Left lung (tissue), 10 donors: Measurements from ENCODE around the gene TIPARP. TPM values are rescaled to one million over a fixed set of nuclear protein-coding genes. Genes with fewer than 3 reads are reported as not detected.

Experiments used
- ATAC-seq: fragments of 200-7000 bp; cut with Tn5 transposase; one replicate; pipeline ENCODE4 v1.9.1; 2020; ENCODE audit warnings: moderate library complexity
- DNase-seq, 4 donors: peaks; one replicate each; pipeline ENCODE4 v3.0.0-alpha.2; 2013 to 2020
- H3K27ac ChIP-seq, 2 donors: fragments of 200-600 bp; sonication (generic) in 1 of 2; one replicate each; pipeline versions ENCODE4 v1.5.0 to v1.8.0; 2020 to 2021
- H3K27me3 ChIP-seq, 2 donors: fragments of 200-600 bp; sonication (generic) in 1 of 2; one replicate each; pipeline versions ENCODE4 v1.5.0 to v1.8.0; 2020 to 2021
- H3K36me3 ChIP-seq, 2 donors: fragments of 200-600 bp; sonication (generic) in 1 of 2; one replicate each; pipeline versions ENCODE4 v1.5.0 to v1.8.0; 2020 to 2021
- H3K4me1 ChIP-seq, 2 donors: fragments of 200-600 bp; one replicate each; pipeline ENCODE4 v1.8.0; 2021
- H3K4me3 ChIP-seq, 2 donors: fragments of 200-600 bp; sonication (generic) in 1 of 2; one replicate each; pipeline versions ENCODE4 v1.5.0 to v1.8.0; 2020 to 2021; ENCODE audit warnings: mild to moderate bottlenecking in 1 of 2
- H3K9me3 ChIP-seq, 2 donors: fragments of 200-600 bp; sonication (generic) in 1 of 2; one replicate each; pipeline versions ENCODE4 v1.5.0 to v1.8.0; 2020 to 2021
- intact Hi-C, 2 donors: fragments of 100-400 bp; cut with DNase I; formaldehyde crosslinking; loops; one replicate each; pipeline versions ENCODE4 v1.11.2 to v1.14.2; 2022
- polyA plus RNA-seq, 6 donors: library from polyadenylated mRNA; unstranded; fragments of 120-200 nt; gene quantifications; one replicate each; pipeline ENCODE4 v1.2.1, GENCODE V29; 2013; ENCODE audit not compliant: insufficient read length in 6 of 6
- total RNA-seq, 2 donors: library from RNA; stranded (reverse); fragmentation: NEBNext Ultra II Directional; extraction: Animal tissue kit (Norgen Biotek cat#: 25700); gene quantifications; one replicate each; pipeline ENCODE4 v1.2.1, GENCODE V29; 2021
- TF ChIP-seq, protein P1 (sequence below), 2 donors: fragments of 200-600 bp; sonication (generic) in 1 of 2; IDR thresholded peaks; one replicate each; pipeline versions ENCODE4 v1.5.0 to v1.8.0; 2021; ENCODE audit warnings: antibody characterized with exemption in 2 of 2
- donor health status: DM: no; HTN: yes; CAD: no.
- donor health status: DM: no; HTN: no; CAD: no.

TIPARP gene
- total and polyA plus RNA-seq, 8 donors = 21.0 to 49.5 (median 28.1) TPM

DNA sequence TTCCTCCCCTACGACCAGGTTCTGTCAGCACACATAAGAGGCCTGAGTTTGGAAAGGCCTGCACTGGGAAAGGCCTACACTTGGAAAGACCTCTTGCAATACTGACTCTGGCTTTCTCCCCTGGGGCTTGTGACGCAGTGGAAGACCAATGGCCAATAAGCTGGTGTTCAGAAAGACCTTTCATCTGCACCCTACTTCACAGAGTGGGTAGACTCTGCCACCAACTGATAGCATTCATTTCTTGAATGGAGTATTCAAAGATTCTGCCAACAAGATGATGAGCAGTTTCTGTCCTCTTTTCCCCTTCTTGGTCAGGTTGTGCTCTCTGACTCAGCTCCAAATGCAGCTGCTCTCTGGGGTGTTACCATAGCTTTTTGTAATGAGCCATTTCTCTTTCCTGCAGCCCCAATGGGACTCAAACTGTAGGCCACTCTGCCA is 48.8 kb downstream of the TIPARP start:
- intact Hi-C loops = no loop called here
- Histone ChIP-seq H3K4me3 (no peak overlapping the region), H3K27ac (no peak overlapping the region), H3K4me1 (no peaks in the 10 kb centered on the region), H3K36me3 (no peaks in the 10 kb centered on the region), H3K9me3 (no peaks in the 10 kb centered on the region), H3K27me3 (no peaks in the 10 kb centered on the region)
- DNase-seq = no peak
- TF ChIP-seq, protein P1, sequence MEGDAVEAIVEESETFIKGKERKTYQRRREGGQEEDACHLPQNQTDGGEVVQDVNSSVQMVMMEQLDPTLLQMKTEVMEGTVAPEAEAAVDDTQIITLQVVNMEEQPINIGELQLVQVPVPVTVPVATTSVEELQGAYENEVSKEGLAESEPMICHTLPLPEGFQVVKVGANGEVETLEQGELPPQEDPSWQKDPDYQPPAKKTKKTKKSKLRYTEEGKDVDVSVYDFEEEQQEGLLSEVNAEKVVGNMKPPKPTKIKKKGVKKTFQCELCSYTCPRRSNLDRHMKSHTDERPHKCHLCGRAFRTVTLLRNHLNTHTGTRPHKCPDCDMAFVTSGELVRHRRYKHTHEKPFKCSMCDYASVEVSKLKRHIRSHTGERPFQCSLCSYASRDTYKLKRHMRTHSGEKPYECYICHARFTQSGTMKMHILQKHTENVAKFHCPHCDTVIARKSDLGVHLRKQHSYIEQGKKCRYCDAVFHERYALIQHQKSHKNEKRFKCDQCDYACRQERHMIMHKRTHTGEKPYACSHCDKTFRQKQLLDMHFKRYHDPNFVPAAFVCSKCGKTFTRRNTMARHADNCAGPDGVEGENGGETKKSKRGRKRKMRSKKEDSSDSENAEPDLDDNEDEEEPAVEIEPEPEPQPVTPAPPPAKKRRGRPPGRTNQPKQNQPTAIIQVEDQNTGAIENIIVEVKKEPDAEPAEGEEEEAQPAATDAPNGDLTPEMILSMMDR (IDR thresholded peaks at IDR 0.05) = no peak
- ATAC-seq = no peak

DNA sequence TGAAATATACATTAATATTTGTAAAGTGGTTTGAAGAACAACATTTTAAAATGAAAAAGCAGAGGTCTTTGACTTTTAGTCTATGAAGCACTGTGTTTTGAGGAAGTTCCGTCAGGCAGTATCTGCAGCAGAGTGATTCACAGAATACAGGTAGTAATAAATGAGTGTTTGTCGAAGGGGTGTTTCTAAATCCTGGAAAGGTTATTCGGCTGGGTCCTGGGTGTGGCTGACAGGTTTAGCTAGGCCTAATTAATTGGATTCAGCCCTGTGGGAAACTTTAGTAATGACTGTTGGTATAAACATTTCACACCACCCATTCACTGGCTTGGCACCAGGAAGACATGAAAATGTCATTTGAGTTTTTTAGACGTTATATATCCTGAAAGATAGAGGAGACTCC is 51.3 kb downstream of the TIPARP start:
- H3K4me3 ChIP-seq = no peak overlapping the region
- H3K4me1 ChIP-seq = no peaks in the 10 kb centered on the region
- TF ChIP-seq, protein P1 (IDR thresholded peaks at IDR 0.05) = no peak
- H3K36me3 ChIP-seq = no peaks in the 10 kb centered on the region
- no peak for DNase-seq
- intact Hi-C loops = no loop called here
- ATAC-seq = no peak
- no peaks in the 10 kb centered on the region for H3K27me3 ChIP-seq
- H3K9me3 ChIP-seq = no peaks in the 10 kb centered on the region
- H3K27ac ChIP-seq = no peak overlapping the region

DNA sequence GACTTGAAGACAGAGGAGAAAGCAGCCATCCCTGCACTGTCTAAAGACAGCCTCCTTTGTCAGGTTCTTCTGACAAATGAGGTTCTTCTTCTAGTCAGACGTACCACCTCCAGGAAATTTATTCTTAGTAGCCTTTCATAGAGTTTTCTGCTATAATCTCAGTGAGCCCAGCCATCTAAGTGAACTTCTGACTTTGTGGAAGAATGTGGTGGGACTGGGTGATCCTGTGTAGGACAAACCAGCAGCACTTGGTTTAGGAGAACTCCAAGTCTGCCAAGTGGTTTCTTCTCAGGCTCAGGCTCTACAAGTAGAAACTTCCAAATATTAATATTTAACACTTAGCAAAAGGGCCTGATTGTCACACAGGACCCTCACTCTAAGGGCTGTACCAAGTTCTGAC is 52.1 kb downstream of the TIPARP start:
- ATAC-seq (no peak), DNase-seq (no peak)
- intact Hi-C loops = no loop called here
- Histone ChIP-seq H3K9me3 (no peaks in the 10 kb centered on the region), H3K4me3 (no peak overlapping the region), H3K4me1 (no peaks in the 10 kb centered on the region), H3K27me3 (no peaks in the 10 kb centered on the region), H3K36me3 (no peaks in the 10 kb centered on the region), H3K27ac (no peak overlapping the region)
- TF ChIP-seq, protein P1 (IDR thresholded peaks at IDR 0.05) = no peak

DNA sequence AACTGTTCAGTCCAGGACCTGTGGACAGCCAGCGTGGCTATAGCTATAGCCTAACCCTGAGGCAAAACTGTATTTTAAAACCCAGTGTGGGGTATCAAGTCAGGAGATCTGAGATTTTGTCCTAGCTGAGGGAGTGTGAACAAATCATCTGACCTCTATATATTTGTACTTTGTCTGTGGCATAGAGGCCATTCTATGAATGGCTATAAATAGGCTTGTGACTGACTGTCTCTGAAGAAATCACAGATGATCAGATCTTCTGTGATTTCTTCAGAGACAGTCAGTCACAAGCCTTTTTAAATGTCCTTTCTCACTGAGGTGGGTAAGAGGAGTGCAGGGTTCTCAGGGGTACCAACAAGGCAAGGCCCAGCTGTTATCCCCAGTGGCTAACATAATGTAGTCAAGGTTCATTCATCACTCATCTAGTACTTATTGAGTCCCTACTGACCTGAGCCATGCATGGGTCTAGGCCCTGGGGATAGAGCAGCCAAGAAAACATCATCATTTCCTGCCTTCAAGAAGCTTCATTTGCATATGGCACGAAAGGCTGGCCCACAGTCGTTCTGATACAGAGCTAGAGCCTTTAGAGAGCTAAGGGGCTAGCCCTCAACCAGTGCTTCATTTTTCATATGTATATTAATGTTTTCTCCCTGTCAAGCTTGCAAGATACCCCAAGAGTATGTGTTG is 53.3 kb downstream of the TIPARP start:
- intact Hi-C loops = no loop called here
- DNase-seq (no peak), ATAC-seq (no peak)
- Histone ChIP-seq H3K27ac (no peak overlapping the region), H3K4me1 (no peaks in the 10 kb centered on the region), H3K9me3 (no peaks in the 10 kb centered on the region), H3K4me3 (no peak overlapping the region), H3K27me3 (no peaks in the 10 kb centered on the region), H3K36me3 (no peaks in the 10 kb centered on the region)
- TF ChIP-seq, protein P1 (IDR thresholded peaks at IDR 0.05) = no peak

DNA sequence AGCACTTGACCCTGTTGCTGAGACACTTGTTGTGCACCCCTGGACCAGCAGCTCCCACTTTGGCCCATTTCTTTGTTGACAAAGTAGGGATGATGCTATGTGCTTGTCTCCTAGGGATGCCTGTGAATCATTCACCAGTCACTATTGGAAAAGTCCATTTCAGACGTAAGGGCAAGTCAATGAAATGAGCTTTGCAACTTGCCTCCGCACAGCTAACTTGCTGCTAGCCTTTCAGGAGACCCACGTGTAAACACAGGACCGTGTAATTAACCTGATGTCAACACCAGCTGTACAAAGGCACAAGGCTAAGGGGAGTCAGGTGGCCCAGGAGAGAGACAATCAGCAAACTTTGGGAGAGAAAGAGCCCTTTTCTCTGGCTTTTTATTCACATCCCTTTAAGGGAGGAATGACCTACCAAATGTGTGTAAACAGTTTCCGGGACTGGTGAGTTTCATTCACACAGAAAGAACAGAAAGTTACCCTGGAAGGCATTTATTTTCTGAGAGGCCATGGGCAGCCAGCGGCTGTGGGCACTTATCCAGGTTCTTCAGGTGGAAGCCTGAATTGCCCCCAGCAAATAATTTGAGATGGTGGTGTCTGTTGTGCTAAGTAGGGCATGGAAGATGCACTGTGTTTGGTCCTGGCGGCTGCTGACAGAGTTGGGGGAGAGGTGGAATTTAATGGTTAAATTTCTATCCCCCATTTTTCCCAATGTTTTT is 54.0 kb downstream of the TIPARP start:
- H3K4me3 ChIP-seq = no peak overlapping the region
- TF ChIP-seq, protein P1 (IDR thresholded peaks at IDR 0.05) = no peak
- H3K36me3 ChIP-seq = no peaks in the 10 kb centered on the region
- H3K27ac ChIP-seq = no peak overlapping the region
- intact Hi-C loops = no loop called here
- no peaks in the 10 kb centered on the region for H3K4me1 ChIP-seq
- no peak for ATAC-seq
- H3K27me3 ChIP-seq = no peaks in the 10 kb centered on the region
- no peaks in the 10 kb centered on the region for H3K9me3 ChIP-seq
- DNase-seq = no peak
